GM18507 (cell line): ENCODE measurements around the gene CTPS2.
"Not testable (repeated sequence)": the region's sequence is repeated elsewhere in the genome, so short reads cannot be mapped to it uniquely, and the experiment has no call there.

ENCODE experiments used
- DNase-seq: peaks from one replicate; pipeline ENCODE4 v3.0.0; 2011; ENCODE audit warnings: low read depth; ENCODE audit not compliant: insufficient read length; ENCODE audit errors: extremely low spot score
- FAIRE-seq: peaks from 2 replicates; lab custom pipeline; 2011; peaks lifted over from hg19 to GRCh38; lab: Jason Lieb, UNC

Gene CTPS2, protein sequence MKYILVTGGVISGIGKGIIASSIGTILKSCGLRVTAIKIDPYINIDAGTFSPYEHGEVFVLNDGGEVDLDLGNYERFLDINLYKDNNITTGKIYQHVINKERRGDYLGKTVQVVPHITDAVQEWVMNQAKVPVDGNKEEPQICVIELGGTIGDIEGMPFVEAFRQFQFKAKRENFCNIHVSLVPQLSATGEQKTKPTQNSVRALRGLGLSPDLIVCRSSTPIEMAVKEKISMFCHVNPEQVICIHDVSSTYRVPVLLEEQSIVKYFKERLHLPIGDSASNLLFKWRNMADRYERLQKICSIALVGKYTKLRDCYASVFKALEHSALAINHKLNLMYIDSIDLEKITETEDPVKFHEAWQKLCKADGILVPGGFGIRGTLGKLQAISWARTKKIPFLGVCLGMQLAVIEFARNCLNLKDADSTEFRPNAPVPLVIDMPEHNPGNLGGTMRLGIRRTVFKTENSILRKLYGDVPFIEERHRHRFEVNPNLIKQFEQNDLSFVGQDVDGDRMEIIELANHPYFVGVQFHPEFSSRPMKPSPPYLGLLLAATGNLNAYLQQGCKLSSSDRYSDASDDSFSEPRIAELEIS

DNA sequence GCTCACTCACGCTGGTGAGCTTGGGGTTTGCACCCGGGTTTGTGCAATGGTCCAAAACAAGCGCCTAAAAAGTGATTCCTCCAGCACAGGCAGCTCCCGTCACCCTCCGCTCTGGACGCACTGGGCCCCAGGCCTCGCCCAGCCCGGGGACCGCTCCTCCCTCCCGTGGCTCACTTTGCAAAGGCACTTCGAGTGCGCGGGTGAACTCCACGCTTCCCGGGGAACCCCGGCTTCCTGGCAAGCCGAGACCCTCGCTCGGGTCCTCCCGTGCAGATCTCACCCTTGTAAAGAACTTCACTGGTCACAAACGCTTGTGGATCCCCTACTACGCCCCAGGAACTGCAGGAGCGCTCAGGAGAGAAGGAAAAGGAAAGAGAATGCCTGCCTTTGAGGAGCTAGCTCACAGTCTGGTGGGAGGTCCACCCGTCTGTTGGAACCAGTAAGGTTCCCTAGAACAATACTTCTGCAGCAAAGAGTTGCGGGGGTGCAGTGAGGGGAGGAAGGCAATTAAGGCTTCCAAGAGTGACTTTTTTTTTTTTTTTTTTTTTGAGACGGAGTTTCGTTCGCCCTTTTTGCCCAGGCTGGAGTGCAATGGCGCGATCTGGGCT is at the start of gene CTPS2:
Gene CTPS2, minus strand, starts transcription at position 122 of the 608 bp plus-strand sequence. CDS start 9,767 bp downstream, outside the sequence.
- DNase-seq, result peak; percentile 32
- FAIRE-seq, result peak; percentile 83

DNA sequence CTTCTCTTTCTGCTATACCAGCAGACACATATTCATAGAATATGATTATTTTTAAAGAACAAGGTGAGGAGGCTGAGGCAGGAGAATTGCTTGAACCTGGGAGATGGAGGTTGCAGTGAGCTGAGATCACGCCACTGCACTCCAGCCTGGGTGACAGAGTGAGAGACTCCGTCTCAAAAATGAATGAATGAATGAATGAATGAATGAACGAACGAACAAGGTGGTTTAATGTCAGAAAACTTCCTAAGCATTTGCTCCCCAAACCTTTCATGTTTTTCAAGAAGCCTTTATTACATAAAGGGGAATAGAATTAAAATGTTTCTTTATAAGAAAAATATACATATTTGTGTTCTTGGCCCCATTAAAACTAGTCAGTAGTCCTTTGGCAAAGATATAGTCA is 49.0 kb upstream of the CTPS2 start:
- not testable (repeated sequence) for DNase-seq, FAIRE-seq

DNA sequence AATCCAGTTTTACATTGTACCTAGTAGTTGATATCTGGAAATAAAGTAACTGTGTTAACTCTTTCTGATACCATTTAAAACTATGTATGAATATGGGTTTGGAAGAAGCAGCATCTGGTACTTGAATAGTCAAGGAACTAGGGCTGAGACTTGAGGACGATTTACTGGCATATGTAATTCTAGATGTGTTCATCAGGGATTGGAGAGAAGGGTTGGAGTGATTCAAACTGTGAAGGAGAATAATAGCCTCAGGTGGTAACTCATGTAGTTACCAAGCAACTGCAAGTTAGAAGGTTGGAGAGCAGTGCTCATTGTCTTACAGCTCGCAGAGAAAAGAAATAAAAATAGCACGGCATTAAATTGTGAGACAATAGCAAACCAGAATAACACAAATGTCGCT is 44.3 kb upstream of the CTPS2 start:
- DNase-seq, result no peak
- FAIRE-seq, result no peak

DNA sequence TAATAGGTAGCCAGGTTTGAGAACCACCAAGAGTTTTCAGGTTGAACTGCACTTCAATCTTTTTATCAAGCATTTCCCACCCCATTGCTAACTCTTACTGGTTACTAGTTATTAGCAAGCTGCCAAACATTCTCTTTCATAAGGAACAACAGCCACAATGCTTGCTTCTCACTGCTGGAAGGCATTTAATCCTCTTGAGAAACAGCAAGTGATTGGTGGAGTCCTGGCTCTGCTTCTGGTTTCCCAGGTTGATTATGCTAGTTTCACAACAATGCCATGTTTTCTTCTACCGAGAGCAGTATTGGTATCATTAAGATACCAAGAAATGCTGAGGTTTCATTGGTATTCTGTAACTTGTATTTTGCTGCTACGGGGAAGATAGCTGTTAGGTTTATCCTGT is 41.5 kb upstream of the CTPS2 start:
- DNase-seq (no peak), FAIRE-seq (no peak)

DNA sequence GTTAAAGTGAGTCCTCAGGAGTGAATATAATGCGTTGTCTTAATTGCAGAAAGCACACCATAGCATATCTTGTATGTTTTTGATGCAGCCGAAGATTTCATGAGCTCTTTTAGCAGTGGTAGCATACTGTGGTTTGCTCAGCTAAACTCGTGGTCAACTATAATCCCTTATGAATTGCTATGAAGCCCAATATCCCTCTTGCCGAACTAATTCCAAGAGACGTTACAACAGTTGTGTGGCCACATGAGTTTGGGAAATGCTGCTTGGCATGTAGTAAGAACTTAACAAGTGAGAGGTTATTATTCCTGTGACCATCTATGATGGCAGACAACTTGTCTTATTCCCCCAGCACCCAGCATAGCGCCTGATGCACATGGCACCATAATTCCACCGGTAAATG is 37.7 kb upstream of the CTPS2 start:
- DNase-seq (no peak), FAIRE-seq (no peak)

DNA sequence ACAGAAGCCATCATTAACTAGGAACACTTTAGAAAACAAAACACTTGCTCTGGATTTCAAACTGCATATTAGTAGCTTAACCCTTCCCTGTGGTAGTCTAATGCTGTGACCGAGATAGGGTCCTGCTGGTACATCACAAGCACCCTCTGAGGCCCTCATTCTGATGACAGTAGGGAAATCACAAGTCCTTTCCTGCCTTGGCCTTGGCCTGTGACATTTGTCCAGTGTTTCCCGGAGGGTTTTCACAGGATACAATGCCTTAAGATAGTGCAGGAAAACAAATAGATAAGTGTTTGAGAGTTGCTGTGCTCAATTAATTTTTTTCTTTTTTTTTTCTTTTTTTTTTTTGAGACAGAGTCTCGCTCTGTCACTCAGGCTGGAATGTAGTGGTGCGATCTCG is 36.0 kb upstream of the CTPS2 start:
- FAIRE-seq (no peak), DNase-seq (no peak)

DNA sequence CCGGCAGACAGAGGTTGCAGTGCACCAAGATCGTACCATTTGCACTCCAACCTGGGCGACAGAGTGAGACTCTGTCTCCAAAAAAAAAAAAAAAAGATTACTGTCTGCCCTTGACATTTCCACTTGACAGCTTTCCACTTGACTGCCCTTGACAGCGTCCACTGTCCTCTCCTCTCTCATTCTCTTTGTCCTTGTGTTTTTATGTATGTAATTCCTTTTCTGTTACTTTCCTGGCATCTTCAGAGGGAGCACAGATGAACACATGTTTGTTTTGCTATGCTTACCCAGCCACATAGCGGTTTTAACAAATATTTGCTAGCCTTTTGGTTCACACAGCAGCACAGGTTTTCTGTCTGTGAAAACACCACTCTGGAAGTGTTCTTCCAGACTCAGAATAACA is 33.2 kb upstream of the CTPS2 start:
- no peak for DNase-seq
- no peak for FAIRE-seq

DNA sequence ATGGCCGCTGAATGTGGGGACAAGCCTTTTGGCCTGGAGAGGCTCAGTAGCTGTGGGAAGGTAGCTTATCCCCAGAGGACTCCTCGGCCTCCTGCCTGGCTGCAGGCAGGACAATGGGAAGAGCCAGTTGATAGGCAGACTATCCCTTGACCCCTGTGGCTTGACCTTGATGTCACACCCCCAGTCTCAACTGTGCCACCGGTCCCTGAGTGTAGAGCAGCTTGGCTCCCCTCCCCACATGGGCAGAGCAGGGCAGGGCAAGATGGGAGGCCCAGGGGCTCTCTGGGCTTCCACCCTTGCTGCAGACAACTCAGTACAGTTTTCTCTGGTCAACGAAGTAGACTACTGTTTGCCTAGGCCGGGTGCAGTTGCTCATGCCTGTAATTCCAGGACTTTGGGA is 32.6 kb upstream of the CTPS2 start:
- FAIRE-seq, result no peak

DNA sequence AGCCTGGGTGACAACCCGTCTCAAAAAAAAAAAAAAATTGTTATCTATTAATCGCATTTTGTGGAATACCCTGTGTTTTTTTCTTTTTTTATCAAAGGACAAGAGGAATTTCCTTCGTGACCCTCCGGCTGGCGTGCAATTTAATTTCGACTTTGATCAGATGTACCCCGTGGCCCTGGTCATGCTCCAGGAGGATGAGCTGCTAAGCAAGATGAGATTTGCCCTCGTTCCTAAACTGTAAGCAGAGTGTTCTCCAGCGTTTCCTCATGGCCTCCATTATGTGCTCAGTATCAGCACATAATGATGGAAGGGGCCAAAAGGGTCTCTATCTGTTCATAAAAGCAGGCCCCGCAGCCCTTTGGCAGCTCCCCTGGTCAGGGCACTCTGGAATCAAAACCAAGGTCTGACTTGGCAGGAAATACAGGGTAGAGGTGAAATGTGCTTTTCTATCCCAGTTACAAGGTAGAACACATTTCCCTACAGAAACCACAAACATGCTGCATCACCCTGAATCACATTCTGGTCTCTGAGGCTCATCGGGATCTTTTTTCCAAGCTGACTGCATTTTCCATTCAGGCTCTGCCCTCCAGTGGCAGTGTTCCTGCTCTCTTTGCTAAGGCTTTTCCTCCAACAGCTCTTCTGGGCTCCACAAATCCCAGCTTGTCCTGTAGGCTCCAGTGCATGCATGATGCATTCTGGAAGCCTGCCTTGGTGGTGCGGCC is 31.3 kb upstream of the CTPS2 start:
- FAIRE-seq, result no peak
- DNase-seq, result no peak

More for the DNA sequence above, 32.6 kb upstream of the CTPS2 start:
- no peak for DNase-seq

DNA sequence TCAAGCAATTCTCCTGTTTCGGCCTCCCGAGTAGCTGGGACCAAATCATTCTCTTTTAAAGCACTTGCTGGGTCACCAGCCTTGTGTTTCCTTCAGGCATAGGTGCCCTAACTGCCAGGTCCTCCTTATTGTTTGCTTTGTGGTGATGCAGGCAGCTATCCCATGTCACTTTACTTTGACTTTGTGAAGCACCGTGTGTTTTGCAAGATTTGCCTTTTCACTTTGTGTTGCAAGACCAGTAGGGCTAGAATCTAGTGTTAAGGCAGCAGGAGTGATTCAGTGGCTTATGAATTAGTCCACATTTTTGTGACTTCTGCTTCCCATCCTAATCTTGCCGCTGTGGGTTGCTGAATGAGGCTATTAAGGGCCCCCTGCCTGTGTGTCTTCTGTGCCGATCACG is 27.1 kb upstream of the CTPS2 start:
- FAIRE-seq (no peak), DNase-seq (no peak)

DNA sequence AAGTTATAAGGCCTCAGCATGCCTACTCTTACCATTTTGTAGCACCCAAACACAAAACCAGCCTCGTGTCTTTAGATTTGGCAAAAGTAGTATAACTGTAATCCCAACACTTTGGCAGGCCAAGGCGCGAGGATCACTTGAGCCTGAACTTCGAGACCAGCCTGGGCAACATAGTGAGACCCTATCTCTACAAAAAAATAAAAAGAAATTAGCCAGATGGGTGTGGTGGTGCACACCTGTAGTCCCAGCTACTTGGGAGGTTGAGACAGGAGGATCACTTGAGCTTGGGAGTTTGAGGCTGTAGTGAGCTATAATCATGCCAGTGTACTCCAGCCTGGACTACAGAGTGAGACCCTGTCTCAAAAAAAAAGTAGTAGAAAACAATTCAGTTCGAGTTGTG is 24.6 kb upstream of the CTPS2 start:
- FAIRE-seq (no peak), DNase-seq (no peak)

DNA sequence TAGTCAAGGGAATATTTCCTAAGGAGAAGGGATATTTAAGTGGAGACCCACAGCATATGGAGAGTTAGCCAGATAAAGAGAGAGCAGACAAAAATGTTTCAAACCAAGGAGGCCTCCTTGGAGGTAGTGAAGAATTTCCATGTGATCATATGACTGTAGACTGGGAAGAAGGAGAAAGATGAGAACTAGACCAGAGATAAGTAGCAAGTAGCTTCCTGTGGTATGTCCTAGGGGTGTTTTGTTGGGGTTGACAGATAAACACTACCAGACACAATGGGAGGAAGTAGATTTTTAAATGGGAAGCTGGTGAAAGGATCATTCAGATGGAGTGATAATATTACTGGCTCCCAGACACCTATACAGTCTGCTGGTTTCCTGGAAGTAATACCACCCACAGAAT is 20.5 kb upstream of the CTPS2 start:
- DNase-seq (no peak), FAIRE-seq (no peak)

DNA sequence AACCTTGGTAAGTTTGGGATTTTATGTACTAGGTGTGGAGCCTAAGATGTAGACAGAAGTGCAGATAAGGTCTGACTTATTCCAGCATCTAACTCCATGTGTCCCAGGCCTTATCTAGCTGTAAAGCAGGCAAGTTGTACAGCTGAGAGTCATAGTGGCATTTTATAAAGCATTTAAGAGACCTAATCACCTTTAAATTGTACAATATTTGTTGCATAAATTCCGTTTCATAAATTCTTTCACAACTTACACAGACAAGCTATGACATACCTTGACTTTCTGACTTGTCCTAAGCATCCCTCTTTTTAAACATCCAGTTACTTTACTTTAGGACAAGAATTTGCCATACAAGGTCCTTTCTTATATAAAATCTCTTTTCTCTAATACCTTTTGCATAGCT is 18.0 kb upstream of the CTPS2 start:
- no peak for FAIRE-seq
- DNase-seq, result no peak

DNA sequence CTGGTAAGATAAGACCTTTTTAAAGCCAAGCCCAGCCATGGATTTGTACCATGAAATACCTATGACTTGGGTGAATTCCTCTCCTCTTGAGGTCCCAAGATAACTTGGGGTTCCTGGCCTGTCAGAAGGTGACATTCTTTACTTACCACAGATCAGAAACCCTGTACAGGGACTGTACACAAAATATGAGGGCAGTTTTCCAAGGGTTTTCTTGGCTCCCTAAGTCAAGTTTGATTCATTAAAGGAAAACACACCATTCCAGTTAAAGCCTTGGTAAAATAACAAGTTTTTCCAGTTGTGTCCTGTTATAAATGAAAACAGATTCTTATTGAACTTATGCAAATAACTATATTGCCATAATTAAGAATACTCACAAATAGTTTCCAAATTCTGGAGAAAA is 15.2 kb upstream of the CTPS2 start:
- FAIRE-seq, result no peak
- DNase-seq, result no peak

DNA sequence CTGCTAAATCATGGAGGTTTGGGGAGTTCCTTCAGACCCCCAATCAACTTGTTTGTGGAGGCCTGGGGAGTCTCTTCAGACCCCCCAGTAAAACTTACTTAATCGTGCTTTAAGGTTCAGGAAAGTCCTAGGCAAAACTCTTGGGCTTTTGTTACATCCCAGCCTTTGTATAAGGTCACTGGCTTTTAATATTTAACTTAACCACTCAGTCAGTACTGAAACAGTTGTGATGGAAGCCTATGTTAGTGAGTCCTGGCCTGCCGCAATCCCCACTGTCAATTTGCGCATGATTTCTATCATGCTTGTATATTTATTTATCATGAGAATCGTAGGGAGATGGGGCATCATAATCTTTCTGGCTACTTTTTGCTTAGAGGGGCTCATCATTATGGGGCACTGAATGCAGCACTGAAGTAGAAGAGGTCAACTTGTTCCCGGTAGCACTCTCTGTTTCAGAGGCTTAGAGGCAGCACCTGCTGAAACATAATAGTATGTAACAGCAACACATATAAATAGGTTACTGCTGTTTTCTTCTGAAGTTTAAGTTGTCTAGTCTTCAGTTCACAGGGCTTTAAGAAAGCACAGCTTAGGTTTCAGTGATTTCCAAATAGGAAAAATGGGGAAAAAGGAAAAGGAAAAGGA is 14.0 kb upstream of the CTPS2 start:
- FAIRE-seq, result peak; percentile 73
- not testable (repeated sequence) for DNase-seq

DNA sequence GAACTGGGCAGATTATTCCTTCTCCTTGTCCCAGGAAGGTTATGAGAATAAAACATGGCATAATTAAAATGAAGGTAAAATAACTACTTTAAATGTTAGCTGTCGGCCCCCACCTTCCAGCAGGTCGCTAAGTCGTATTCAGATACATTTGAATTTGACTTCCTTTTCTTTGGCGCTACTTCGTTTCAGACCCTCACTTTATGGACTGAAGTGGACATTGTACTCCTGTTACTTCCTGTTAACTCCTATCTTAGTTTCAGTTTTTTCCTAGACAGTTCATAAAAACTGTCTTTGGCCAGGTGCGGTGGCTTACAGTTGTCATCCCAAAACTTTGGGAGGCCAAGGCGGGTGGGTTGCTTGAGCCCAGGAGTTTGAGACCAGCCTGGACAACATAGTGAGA is 12.6 kb upstream of the CTPS2 start:
- FAIRE-seq (no peak), DNase-seq (no peak)

DNA sequence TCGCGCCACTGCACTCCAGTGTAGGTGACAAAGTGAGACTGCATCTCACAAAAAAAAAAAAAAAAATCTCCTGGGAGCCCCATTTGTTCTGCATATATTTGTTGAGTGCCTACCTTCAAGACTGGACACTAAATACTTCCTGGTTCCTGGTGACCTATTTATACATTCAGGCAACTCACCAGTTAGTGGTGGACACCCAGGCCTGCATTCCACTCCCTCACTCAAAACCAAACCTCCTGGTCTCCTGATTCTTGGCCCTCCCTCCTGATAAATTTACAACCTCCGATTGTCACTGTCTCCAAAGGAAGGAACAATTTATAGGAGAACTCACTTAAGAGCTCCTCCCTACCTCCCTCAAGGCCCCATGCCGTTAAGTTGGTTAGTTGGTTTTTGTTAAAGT is 10.0 kb upstream of the CTPS2 start:
- FAIRE-seq (no peak), DNase-seq (no peak)

DNA sequence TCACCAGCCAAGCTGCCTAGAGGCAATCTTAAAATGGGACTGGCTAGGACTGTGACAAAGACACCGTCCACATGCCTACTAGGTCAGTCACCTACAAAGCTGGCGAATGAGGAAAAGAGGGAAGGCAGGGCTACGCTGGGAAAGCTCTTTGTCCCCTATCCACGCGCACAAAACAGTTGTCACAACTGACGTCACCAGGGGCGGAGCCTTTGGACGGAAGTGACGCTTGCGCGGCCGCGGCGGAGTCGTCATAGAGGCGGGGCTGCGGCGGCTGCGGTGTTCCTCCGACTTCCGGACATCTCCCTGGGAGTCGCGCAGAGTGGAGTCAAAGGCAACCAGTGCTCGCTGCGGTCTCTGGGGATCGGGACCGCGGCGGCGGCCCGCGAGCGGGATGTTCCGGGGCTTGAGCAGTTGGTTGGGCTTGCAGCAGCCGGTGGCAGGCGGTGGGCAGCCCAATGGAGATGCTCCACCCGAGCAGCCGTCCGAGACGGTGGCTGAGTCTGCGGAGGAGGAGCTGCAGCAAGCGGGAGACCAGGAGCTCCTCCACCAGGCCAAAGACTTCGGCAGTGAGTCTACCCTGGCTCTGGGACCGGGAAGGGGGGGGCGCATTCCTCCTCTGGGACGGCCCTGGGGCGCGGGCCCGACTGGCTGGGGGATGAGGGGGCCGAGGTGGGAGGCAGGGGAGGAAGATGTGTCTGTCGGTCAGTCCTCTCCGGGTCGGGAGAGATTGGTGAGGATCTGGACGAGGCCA is 7.0 kb upstream of the CTPS2 start, which contains the start of gene SYAP1:
Gene SYAP1, plus strand, starts transcription at position 279 of the 751 bp plus-strand sequence. Its CDS starts 113 bp downstream, at position 392.
- FAIRE-seq, result peak; percentile 95
- peak; percentile 57 for DNase-seq

DNA sequence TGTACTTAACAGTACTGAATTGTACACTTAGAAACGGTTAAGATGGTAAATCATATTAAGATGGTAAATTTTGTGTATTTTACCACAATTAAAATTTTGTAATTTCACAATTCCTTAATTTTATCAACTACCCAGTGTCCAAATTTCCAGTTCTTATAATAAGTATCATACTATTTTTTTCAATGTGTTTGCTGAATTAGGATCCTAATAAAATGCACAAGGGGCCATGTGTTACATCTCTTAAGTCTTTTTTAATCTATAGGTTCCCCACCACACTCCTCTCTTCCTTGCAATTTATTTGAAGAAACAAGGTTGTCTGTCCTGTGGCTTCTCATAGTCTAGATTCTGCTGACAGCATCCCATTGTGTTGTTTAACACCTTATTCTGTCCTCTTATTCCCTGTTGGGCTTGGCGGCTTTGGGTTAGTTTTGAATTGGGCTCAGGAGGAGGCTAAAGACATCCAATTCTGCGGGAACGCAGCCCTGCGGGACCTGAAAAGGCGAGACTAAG is 6.4 kb upstream of the CTPS2 start:
- no peak for FAIRE-seq
- no peak for DNase-seq
